Neutrophil (primary cell): ENCODE measurements around the gene CLCN7.

ENCODE experiments used
- H3K27ac ChIP-seq: fragments of 200-600 bp; sonication (generic); 2 replicates; pipeline ENCODE4 v1.5.1; 2016; ENCODE audit warnings: mild to moderate bottlenecking, moderate library complexity
- H3K27me3 ChIP-seq: fragments of 200-600 bp; sonication (generic); 2 replicates; pipeline ENCODE4 v1.6.0; 2016; ENCODE audit warnings: mild to moderate bottlenecking
- H3K36me3 ChIP-seq: fragments of 200-600 bp; sonication (generic); 2 replicates; pipeline ENCODE4 v1.5.1; 2017
- H3K4me1 ChIP-seq, 2 experiments: fragments of 200-600 bp in 1 of 2; sonication (generic) in 1 of 2; 1 replicate in 1 of 2; 2 replicates in 1 of 2; pipeline versions ENCODE4 v1.5.1 to v1.6.1; 2013 to 2016; ENCODE audit warnings: low read depth in 1 of 2, low read length in 1 of 2, mild to moderate bottlenecking in 1 of 2, moderate library complexity in 1 of 2; ENCODE audit not compliant: control insufficient read depth in 1 of 2, insufficient read depth in 1 of 2
- H3K4me3 ChIP-seq, 2 experiments: fragments of 200-600 bp in 1 of 2; sonication (generic) in 1 of 2; 1 replicate in 1 of 2; 2 replicates in 1 of 2; pipeline ENCODE4 v1.5.1; 2013 to 2016; ENCODE audit warnings: low read depth in 1 of 2, low read length in 1 of 2, mild to moderate bottlenecking in 1 of 2, moderate library complexity in 1 of 2
- H3K9me3 ChIP-seq: fragments of 200-600 bp; sonication (generic); 2 replicates; pipeline ENCODE4 v1.5.1; 2016
- TF ChIP-seq, protein P1 (sequence below): fragments of 200-600 bp; sonication (generic); IDR thresholded peaks from 2 replicates; pipeline ENCODE4 v1.5.1; 2016; ENCODE audit warnings: antibody characterized with exemption

CLCN7 gene

DNA sequence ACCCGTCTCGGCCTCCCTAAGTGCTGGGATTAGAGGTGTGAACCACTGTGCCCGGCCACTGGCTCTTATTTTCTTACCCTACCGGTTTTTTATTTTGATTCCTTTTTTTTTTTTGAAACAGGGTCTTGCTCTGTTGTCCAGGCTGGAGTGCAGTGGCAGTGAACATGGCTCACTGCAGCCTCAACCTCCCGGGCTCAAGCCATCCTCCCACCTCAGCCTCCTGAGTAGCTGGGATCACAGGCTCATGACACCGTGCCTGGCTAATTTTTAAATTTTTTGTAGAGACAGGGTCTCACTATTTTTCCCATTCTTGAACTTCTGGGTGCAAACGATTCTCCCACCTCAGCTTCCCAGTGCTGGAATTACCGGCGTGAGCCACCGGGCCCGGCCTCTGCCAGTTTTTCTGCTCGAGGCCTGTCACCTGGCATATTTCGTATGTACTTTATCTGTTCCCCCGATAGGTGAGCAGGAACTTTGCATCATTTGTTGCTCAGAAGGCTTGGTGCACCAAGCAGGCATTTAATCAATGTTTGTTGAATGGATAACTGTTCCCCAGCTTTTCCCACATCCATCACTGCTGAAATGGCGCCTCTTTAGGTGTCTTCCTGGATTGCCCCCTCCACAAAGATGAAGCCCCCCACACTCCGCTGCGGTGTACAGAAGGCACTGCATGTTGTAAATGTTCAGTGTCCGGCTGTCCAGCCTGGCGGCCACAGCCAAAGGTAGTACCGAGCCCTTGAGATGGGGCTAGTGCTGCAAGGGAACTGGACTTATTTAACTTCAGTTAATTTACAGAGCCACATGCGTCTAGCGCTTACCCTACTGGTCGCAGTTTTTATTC is 17.5 kb upstream of the CLCN7 start:
- H3K9me3 ChIP-seq: no peaks in the 10 kb centered on the region
- H3K36me3 ChIP-seq: peaks cover 18% of the 10 kb centered on the region
- H3K4me1 ChIP-seq: peaks cover 30 to 31% of the 10 kb centered on the region in 2 experiments
- peak overlapping the region; percentile 87 for H3K27ac ChIP-seq
- H3K27me3 ChIP-seq: no peaks in the 10 kb centered on the region
- peak overlapping the region; percentile 73 to 90 for H3K4me3 ChIP-seq
- TF ChIP-seq, protein P1, sequence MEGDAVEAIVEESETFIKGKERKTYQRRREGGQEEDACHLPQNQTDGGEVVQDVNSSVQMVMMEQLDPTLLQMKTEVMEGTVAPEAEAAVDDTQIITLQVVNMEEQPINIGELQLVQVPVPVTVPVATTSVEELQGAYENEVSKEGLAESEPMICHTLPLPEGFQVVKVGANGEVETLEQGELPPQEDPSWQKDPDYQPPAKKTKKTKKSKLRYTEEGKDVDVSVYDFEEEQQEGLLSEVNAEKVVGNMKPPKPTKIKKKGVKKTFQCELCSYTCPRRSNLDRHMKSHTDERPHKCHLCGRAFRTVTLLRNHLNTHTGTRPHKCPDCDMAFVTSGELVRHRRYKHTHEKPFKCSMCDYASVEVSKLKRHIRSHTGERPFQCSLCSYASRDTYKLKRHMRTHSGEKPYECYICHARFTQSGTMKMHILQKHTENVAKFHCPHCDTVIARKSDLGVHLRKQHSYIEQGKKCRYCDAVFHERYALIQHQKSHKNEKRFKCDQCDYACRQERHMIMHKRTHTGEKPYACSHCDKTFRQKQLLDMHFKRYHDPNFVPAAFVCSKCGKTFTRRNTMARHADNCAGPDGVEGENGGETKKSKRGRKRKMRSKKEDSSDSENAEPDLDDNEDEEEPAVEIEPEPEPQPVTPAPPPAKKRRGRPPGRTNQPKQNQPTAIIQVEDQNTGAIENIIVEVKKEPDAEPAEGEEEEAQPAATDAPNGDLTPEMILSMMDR: no peak

DNA sequence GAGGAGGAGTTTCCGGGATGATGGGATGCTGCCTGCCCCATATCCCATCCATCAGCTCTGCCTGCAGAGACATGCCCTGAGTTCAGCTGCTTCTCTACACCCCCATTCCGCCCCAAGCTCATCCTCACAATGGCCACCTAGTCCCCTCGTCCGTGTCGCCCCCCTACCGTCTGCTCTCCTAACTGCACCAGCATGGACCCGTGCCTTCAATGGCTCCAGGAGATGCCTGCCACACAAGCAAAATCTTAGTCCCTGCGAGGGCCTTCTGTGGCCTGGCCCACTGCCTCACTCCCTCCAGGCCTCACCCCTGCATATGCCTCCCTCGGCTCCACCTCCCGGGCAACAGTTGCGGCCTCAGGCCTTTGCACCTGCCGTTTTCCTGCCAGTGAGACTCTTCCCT is 16.5 kb upstream of the CLCN7 start:
- Histone ChIP-seq H3K9me3 (no peaks in the 10 kb centered on the region), H3K36me3 (peaks cover 8% of the 10 kb centered on the region), H3K4me1 (peaks cover 30 to 31% of the 10 kb centered on the region in 2 experiments), H3K27me3 (no peaks in the 10 kb centered on the region), H3K27ac (no peak overlapping the region), H3K4me3 (no peak overlapping the region)
- TF ChIP-seq, protein P1: no peak

DNA sequence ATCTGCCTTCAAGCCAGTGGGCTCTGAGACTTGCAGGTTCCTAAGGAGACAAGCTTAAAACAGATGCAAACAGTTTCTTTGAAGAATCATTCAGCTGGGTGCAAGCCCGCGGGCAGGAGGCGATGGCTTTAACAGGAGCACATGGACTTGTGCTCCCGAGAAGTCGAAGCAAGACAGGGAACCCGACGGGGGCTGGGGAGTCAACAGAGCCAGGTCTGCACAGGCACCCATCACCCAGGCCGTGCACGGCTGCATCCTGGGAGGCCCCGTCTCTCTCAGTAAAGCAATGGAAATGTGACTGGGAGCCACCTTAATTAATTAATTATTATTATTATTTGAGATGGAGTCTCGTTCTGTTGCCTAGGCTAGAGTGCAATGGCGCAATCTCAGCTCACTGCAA is 14.2 kb upstream of the CLCN7 start:
- TF ChIP-seq, protein P1: no peak
- Histone ChIP-seq H3K36me3 (no peaks in the 10 kb centered on the region), H3K27me3 (no peaks in the 10 kb centered on the region), H3K4me3 (peak overlapping the region; percentile 30 to 32), H3K4me1 (peaks cover 31% of the 10 kb centered on the region in 2 experiments), H3K9me3 (no peaks in the 10 kb centered on the region), H3K27ac (peak overlapping the region; percentile 82)

DNA sequence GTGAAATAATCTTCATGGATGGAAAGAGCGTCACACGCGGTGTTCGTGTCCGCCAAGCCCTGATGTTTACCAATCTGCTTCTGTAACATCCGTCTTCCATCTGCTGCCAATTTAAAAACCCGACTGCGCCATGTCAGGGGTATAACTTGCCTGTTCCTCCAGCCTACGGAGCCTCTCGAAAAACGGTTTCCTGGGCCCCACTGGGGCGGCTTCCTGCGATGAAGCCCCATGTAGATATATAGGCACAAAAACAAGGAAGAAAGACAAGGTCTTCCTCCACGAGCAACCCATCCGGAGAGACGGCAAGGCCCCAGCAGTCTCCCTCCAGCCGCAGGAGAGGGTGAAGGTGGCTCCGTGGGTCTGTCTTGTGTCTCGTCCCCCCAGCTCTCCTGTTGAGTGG is 13.8 kb upstream of the CLCN7 start, which contains the start of gene PTX4:
Gene PTX4, minus strand, starts transcription at position 326 of the 400 bp plus-strand sequence. Its CDS starts 35 bp downstream, at position 291.
- H3K36me3 ChIP-seq: no peaks in the 10 kb centered on the region
- H3K9me3 ChIP-seq: no peaks in the 10 kb centered on the region
- TF ChIP-seq, protein P1: no peak
- peak within 1 kb of the TSS; percentile 82 for H3K27ac ChIP-seq
- no peaks in the 10 kb centered on the region for H3K27me3 ChIP-seq
- H3K4me1 ChIP-seq: peaks cover 31% of the 10 kb centered on the region in 2 experiments
- peak within 1 kb of the TSS; percentile 30 to 32 for H3K4me3 ChIP-seq

DNA sequence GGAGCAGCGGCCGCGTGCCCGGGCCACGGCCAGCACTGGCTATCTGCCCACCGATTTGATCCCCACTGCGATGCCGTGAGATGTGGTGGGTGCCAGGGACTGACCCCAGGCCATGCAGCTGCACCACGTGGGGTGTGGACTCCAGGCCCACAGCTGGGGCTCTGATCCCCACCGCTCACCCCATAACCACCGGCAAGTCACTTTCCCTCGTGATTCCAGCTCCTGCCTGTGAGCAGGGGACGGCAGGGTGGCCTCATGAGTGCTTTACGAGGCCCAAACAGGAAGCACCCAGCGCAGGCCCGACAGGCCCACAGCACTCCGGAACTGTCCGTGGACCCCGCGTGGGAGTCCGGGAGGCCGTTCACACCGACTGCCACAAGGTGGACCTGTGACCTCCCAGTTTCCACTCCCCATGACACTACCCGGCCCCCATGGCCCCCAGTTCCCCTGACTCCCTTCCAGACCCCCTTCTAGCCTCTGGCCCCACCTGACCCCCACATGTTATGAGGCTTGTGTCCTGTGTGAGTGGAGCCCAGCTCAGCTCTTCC is 13.3 kb upstream of the CLCN7 start:
- Histone ChIP-seq H3K27ac (peak overlapping the region; percentile 82), H3K4me1 (peaks cover 35 to 36% of the 10 kb centered on the region in 2 experiments), H3K9me3 (no peaks in the 10 kb centered on the region), H3K4me3 (peak overlapping the region; percentile 30 to 32), H3K36me3 (no peaks in the 10 kb centered on the region), H3K27me3 (no peaks in the 10 kb centered on the region)
- TF ChIP-seq, protein P1: no peak
